Measurements from ENCODE around the gene CEMIP. TPM values are rescaled to one million over a fixed set of nuclear protein-coding genes. Genes with fewer than 3 reads are reported as not detected.

CEMIP gene
- total RNA-seq, 2 donors from 2014 or later: 1.1 to 1.2 TPM

- no peak for DNase-seq (ENCODE audit: low spot score)
- Histone ChIP-seq H3K27me3 (replicated peaks; ENCODE audit: insufficient read depth) (no peaks in the 10 kb centered on the region), H3K36me3 (peaks cover 11% of the 10 kb centered on the region), H3K27ac (no peak overlapping the region), H3K4me1 (ENCODE audit: control insufficient read depth in 1 of 2, low read depth in 2 of 2) (no peaks in the 10 kb centered on the region), H3K4me3 (no peak overlapping the region), H3K9me3 (no peaks in the 10 kb centered on the region)
- TF ChIP-seq CTCF (IDR thresholded peaks at IDR 0.05): no peak
- no peak for ATAC-seq (ENCODE audit: insufficient number of reproducible peaks, low FRiP score, low read depth)
These were observed 127.1 kb downstream of the CEMIP start for GRCh38 chr15:80906159-80906766.

- H3K27me3 ChIP-seq (replicated peaks; ENCODE audit: insufficient read depth): no peaks in the 10 kb centered on the region
- no peak for TF ChIP-seq CTCF (IDR thresholded peaks at IDR 0.05)
- no peaks in the 10 kb centered on the region for H3K4me1 ChIP-seq (ENCODE audit: control insufficient read depth in 1 of 2, low read depth in 2 of 2)
- no peak overlapping the region for H3K4me3 ChIP-seq
- no peaks in the 10 kb centered on the region for H3K9me3 ChIP-seq
- DNase-seq (ENCODE audit: low spot score) (no peak), ATAC-seq (ENCODE audit: insufficient number of reproducible peaks, low FRiP score, low read depth) (no peak)
- peaks cover 11% of the 10 kb centered on the region for H3K36me3 ChIP-seq
- no peak overlapping the region for H3K27ac ChIP-seq
These were observed 132.7 kb downstream of the CEMIP start for GRCh38 chr15:80911821-80912220.

GRCh38 chr15:80912673-80913072 is 133.5 kb downstream of the CEMIP start:
- no peak for ATAC-seq (ENCODE audit: insufficient number of reproducible peaks, low FRiP score, low read depth)
- TF ChIP-seq CTCF (IDR thresholded peaks at IDR 0.05): no peak
- Histone ChIP-seq H3K4me1 (ENCODE audit: control insufficient read depth in 1 of 2, low read depth in 2 of 2) (no peaks in the 10 kb centered on the region), H3K4me3 (no peak overlapping the region), H3K9me3 (no peaks in the 10 kb centered on the region), H3K27me3 (replicated peaks; ENCODE audit: insufficient read depth) (no peaks in the 10 kb centered on the region), H3K36me3 (peaks cover 11% of the 10 kb centered on the region), H3K27ac (no peak overlapping the region)
- no peak for DNase-seq (ENCODE audit: low spot score)

- Histone ChIP-seq H3K27me3 (replicated peaks; ENCODE audit: insufficient read depth) (no peaks in the 10 kb centered on the region), H3K4me1 (ENCODE audit: control insufficient read depth in 1 of 2, low read depth in 2 of 2) (no peaks in the 10 kb centered on the region), H3K36me3 (peaks cover 11% of the 10 kb centered on the region), H3K9me3 (no peaks in the 10 kb centered on the region), H3K27ac (no peak overlapping the region), H3K4me3 (no peak overlapping the region)
- no peak for TF ChIP-seq CTCF (IDR thresholded peaks at IDR 0.05)
- DNase-seq (ENCODE audit: low spot score) (no peak), ATAC-seq (ENCODE audit: insufficient number of reproducible peaks, low FRiP score, low read depth) (no peak)
These were observed 134.4 kb downstream of the CEMIP start for GRCh38 chr15:80913541-80913940.

- ATAC-seq (ENCODE audit: insufficient number of reproducible peaks, low FRiP score, low read depth) (no peak), DNase-seq (ENCODE audit: low spot score) (no peak)
- no peak overlapping the region for H3K27ac ChIP-seq
- H3K9me3 ChIP-seq: no peaks in the 10 kb centered on the region
- TF ChIP-seq CTCF (IDR thresholded peaks at IDR 0.05): no peak
- no peak overlapping the region for H3K4me3 ChIP-seq
- no peaks in the 10 kb centered on the region for H3K4me1 ChIP-seq (ENCODE audit: control insufficient read depth in 1 of 2, low read depth in 2 of 2)
- H3K36me3 ChIP-seq: peaks cover 6% of the 10 kb centered on the region
- no peaks in the 10 kb centered on the region for H3K27me3 ChIP-seq (replicated peaks; ENCODE audit: insufficient read depth)
These were observed 136.3 kb downstream of the CEMIP start for GRCh38 chr15:80915472-80915871.

Measured in thoracic aorta (tissue), 2 donors.